ENCODE measurements around the gene HSD17B3.
"Not testable (repeated sequence)": the region's sequence is repeated elsewhere in the genome, so short reads cannot be mapped to it uniquely, and the experiment has no call there.

HSD17B3 gene

GRCh38 chr9:96320749-96321280 is 18.8 kb upstream of the HSD17B3 start:
- DNase-seq: no peak
- no peak overlapping the region for H3K27ac ChIP-seq
- no peaks in the 10 kb centered on the region for H3K27me3 ChIP-seq (ENCODE audit: insufficient read depth, low read depth, severe bottlenecking)
- no peaks in the 10 kb centered on the region for H3K36me3 ChIP-seq
- no peaks in the 10 kb centered on the region for H3K9me3 ChIP-seq (ENCODE audit: severe bottlenecking)
- H3K4me3 ChIP-seq (ENCODE audit: low read depth, low read length): no peak overlapping the region
- TF ChIP-seq CTCF (IDR thresholded peaks at IDR 0.05; ENCODE audit: low read depth, low read length): no peak

- Histone ChIP-seq H3K9me3 (ENCODE audit: severe bottlenecking) (peaks cover 1% of the 10 kb centered on the region), H3K36me3 (no peaks in the 10 kb centered on the region), H3K27me3 (ENCODE audit: insufficient read depth, low read depth, severe bottlenecking) (no peaks in the 10 kb centered on the region), H3K4me3 (ENCODE audit: low read depth, low read length) (no peak overlapping the region), H3K27ac (no peak overlapping the region)
- no peak for DNase-seq
- no peak for TF ChIP-seq CTCF (IDR thresholded peaks at IDR 0.05; ENCODE audit: low read depth, low read length)
These were observed 17.1 kb upstream of the HSD17B3 start for GRCh38 chr9:96318921-96319565.

GRCh38 chr9:96317335-96317980 is 15.5 kb upstream of the HSD17B3 start:
- no peaks in the 10 kb centered on the region for H3K36me3 ChIP-seq
- DNase-seq: peak; percentile 54
- no peak overlapping the region for H3K27ac ChIP-seq
- TF ChIP-seq CTCF (IDR thresholded peaks at IDR 0.05; ENCODE audit: low read depth, low read length): peak; percentile 66
- H3K27me3 ChIP-seq (ENCODE audit: insufficient read depth, low read depth, severe bottlenecking): no peaks in the 10 kb centered on the region
- no peak overlapping the region for H3K4me3 ChIP-seq (ENCODE audit: low read depth, low read length)
- H3K9me3 ChIP-seq (ENCODE audit: severe bottlenecking): peaks cover 16% of the 10 kb centered on the region

- peaks cover 20% of the 10 kb centered on the region for H3K9me3 ChIP-seq (ENCODE audit: severe bottlenecking)
- no peaks in the 10 kb centered on the region for H3K36me3 ChIP-seq
- no peak for DNase-seq
- TF ChIP-seq CTCF (IDR thresholded peaks at IDR 0.05; ENCODE audit: low read depth, low read length): no peak
- no peak overlapping the region for H3K4me3 ChIP-seq (ENCODE audit: low read depth, low read length)
- no peak overlapping the region for H3K27ac ChIP-seq
- no peaks in the 10 kb centered on the region for H3K27me3 ChIP-seq (ENCODE audit: insufficient read depth, low read depth, severe bottlenecking)
These were observed 7.9 kb upstream of the HSD17B3 start for GRCh38 chr9:96309850-96310249.

GRCh38 chr9:96306958-96307357 is 5.0 kb upstream of the HSD17B3 start:
- not testable (repeated sequence) for H3K27me3 ChIP-seq (ENCODE audit: insufficient read depth, low read depth, severe bottlenecking); H3K27ac ChIP-seq; H3K4me3 ChIP-seq (ENCODE audit: low read depth, low read length); H3K36me3 ChIP-seq; DNase-seq; H3K9me3 ChIP-seq (ENCODE audit: severe bottlenecking)

GRCh38 chr9:96305171-96305570 is 3.2 kb upstream of the HSD17B3 start:
- Histone ChIP-seq H3K27me3 (ENCODE audit: insufficient read depth, low read depth, severe bottlenecking) (no peaks in the 10 kb centered on the region), H3K27ac (no peak overlapping the region), H3K36me3 (no peaks in the 10 kb centered on the region), H3K9me3 (ENCODE audit: severe bottlenecking) (no peaks in the 10 kb centered on the region), H3K4me3 (ENCODE audit: low read depth, low read length) (no peak overlapping the region)
- no peak for TF ChIP-seq CTCF (IDR thresholded peaks at IDR 0.05; ENCODE audit: low read depth, low read length)
- DNase-seq: no peak

Data from WERI-Rb-1 (cell line).